22Rv1 (cell line): ENCODE results near the gene CLIP4.

Source experiments
- CTCF ChIP-seq: fragments of 450-650 bp; IDR thresholded peaks from 2 replicates; pipeline ENCODE4 v1.5.1; 2017; ENCODE audit warnings: mild to moderate bottlenecking
- ZFX ChIP-seq: fragments of 450-650 bp; IDR thresholded peaks from 2 replicates; pipeline ENCODE4 v1.6.1; 2017; ENCODE audit warnings: antibody characterized with exemption, borderline replicate concordance

GRCh38 chr2:29071032-29071975, 43.9 kb upstream of the CLIP4 start:
- TF ChIP-seq CTCF: no peak
- TF ChIP-seq ZFX: no peak
